K562 (cell line): ENCODE results near the gene DPEP1. TPM values are rescaled to one million over a fixed set of nuclear protein-coding genes. Genes with fewer than 3 reads are reported as not detected.

Experiments
- CHCHD3 ChIP-seq: fragments of 250-450 bp; sonication (Bioruptor Pico); IDR thresholded peaks from 2 replicates; pipeline ENCODE4 v2.1.2; 2022; ENCODE audit warnings: mild to moderate bottlenecking
- EGR1 ChIP-seq: fragments of 450-650 bp; conservative IDR thresholded peaks from 2 replicates; pipeline ENCODE4 v1.6.1; 2017; ENCODE audit warnings: mild to moderate bottlenecking
- ETS2 ChIP-seq: IDR thresholded peaks from 2 replicates; pipeline ENCODE4 v1.6.1; 2016; ENCODE audit warnings: borderline replicate concordance, missing genetic modification characterization, mild to moderate bottlenecking, moderate library complexity, missing compliant biosample characterization; ENCODE audit not compliant: poor library complexity, severe bottlenecking
- FOXJ3 ChIP-seq: sonication (generic); formaldehyde crosslinking; IDR thresholded peaks from 2 replicates; pipeline ENCODE4 v1.4.0; 2020; ENCODE audit warnings: mild to moderate bottlenecking, missing genetic modification reagents
- MAFK ChIP-seq: IDR thresholded peaks from 2 replicates; pipeline ENCODE4 v1.6.1; 2011; ENCODE audit warnings: low read length, improper control_type of control experiment
- MBD2 ChIP-seq: sonication (generic); IDR thresholded peaks from 2 replicates; pipeline ENCODE4 v1.6.1; 2016; ENCODE audit warnings: low read depth, borderline replicate concordance
- TARDBP ChIP-seq: fragments of 450-650 bp; IDR thresholded peaks from 2 replicates; pipeline ENCODE4 v1.6.1; 2016
- U2AF1 ChIP-seq: fragments of 200-400 bp; formaldehyde crosslinking; optimal IDR thresholded peaks from 2 replicates; pipeline ENCODE3; 2017; ENCODE audit warnings: mild to moderate bottlenecking, low read depth, low read length, moderate library complexity
- XRCC4 ChIP-seq: IDR thresholded peaks from one replicate; pipeline ENCODE4 v1.6.1; 2011; ENCODE audit not compliant: insufficient read depth, insufficient read length; ENCODE audit errors: extremely low read depth
- ZFP36 ChIP-seq: fragments of 150-350 bp; IDR thresholded peaks from 2 replicates; pipeline ENCODE4 v1.6.1; 2018; ENCODE audit warnings: low read length, low read depth; ENCODE audit not compliant: partially characterized antibody
- ZNF143 ChIP-seq: sonication (generic); formaldehyde crosslinking; IDR thresholded peaks from 2 replicates; pipeline ENCODE4 v1.9.0; 2022; ENCODE audit warnings: mild to moderate bottlenecking, missing genetic modification reagents
- ZNF77 ChIP-seq: fragments of 250-450 bp; sonication (Bioruptor Pico); IDR thresholded peaks from 2 replicates; pipeline ENCODE4 v1.5.0; 2020
- polyA plus RNA-seq, 8 experiments: library from polyadenylated mRNA; depleted of rRNA in 4 of 8; stranded (reverse) in 5 of 8; unstranded in 3 of 8; fragments of >200 nt; fragmentation: Nextera tagmentation in 2 of 8; fragmentation: Illumina TruSeq in 1 of 8; extraction: Ambion mirVana in 2 of 8; extraction: Trizol in 1 of 8; gene quantifications; 2 replicates each; pipeline versions ENCODE4 v1.2.1 to v1.2.3, GENCODE V29; 2011 to 2014; ENCODE audit warnings: inconsistent platforms in 1 of 8, missing spikeins in 1 of 8
- total RNA-seq, 7 experiments: library from RNA; depleted of rRNA in 6 of 7; stranded (reverse); fragments of >200 nt in 6 of 7; fragmentation: Illumina TruSeq in 2 of 7; extraction: Trizol in 2 of 7; gene quantifications; 2 replicates each; pipeline versions ENCODE4 v1.2.1 to v1.2.3, GENCODE V29; 2011 to 2021; ENCODE audit warnings: low replicate concordance in 1 of 7
- TF ChIP-seq, protein P1 (sequence below), 2 experiments: fragments of 450-650 bp; IDR thresholded peaks; 2 replicates each; pipeline ENCODE4 v1.6.1; 2018; ENCODE audit warnings: mild to moderate bottlenecking in 2 of 2, low read depth in 1 of 2; ENCODE audit not compliant: partially characterized antibody in 2 of 2
- TF ChIP-seq, protein P2 (sequence below), 2 experiments: fragments of 450-650 bp; formaldehyde crosslinking in 1 of 2; IDR thresholded peaks; 2 replicates each; pipeline versions ENCODE4 v1.4.0 to v1.6.1; 2014 to 2020; ENCODE audit warnings: mild to moderate bottlenecking in 2 of 2, borderline replicate concordance in 1 of 2, low read depth in 1 of 2
- TF ChIP-seq, protein P3 (sequence below): sonication (generic); formaldehyde crosslinking; IDR thresholded peaks from 2 replicates; pipeline ENCODE4 v1.8.1; 2023; ENCODE audit warnings: mild to moderate bottlenecking, missing genetic modification reagents

The DPEP1 gene
- total and polyA plus RNA-seq, 9 of the 15 experiments (the other 6 are each of a cell fraction or from before 2014, with no cell fraction given) = 0.14 to 0.31 (median 0.20) TPM; not detected in 6

DNA sequence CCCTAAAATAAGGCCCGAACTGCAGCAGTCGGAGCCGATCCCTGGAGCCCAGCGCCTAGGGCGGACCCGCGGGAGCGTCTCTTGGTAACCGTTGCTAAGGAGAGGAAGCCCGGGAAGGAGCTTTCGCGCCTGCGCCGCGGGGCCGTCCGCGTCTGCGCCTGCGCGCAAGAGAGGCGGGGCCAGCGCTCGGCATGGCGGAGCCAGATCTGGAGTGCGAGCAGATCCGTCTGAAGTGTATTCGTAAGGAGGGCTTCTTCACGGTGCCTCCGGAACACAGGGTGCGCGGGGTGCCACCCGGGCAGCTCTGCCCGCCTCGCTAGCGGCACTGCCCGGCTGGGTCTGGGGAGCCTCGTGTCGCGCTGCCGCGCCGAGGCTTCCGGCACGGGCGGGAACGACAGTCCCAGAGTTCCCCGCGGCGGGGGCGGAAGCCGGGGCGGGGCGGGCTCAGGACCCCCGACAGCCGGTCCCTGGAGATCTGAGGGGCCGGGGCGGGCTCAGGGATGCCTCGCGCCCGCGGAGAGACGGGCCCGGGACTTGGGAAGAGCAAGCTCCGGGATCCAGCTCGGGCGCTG lies 73.2 kb downstream of the DPEP1 start, which contains the start of gene CDK10 (continued):
- TF ChIP-seq ZNF143 (CRISPR knock-in tag) (peak; percentile 76), U2AF1 (no peak), ZFP36 (no peak), EGR1 (peak; percentile 74), ZNF77 (CRISPR knock-in tag) (no peak), MBD2 (peak; percentile 62; the same call in 1 of the 2 replicates), MAFK (no peak), XRCC4 (no peak), CHCHD3 (no peak), FOXJ3 (CRISPR knock-in tag) (no peak), TARDBP (no peak), ETS2 (tag) (no peak)
- TF ChIP-seq, protein P1, sequence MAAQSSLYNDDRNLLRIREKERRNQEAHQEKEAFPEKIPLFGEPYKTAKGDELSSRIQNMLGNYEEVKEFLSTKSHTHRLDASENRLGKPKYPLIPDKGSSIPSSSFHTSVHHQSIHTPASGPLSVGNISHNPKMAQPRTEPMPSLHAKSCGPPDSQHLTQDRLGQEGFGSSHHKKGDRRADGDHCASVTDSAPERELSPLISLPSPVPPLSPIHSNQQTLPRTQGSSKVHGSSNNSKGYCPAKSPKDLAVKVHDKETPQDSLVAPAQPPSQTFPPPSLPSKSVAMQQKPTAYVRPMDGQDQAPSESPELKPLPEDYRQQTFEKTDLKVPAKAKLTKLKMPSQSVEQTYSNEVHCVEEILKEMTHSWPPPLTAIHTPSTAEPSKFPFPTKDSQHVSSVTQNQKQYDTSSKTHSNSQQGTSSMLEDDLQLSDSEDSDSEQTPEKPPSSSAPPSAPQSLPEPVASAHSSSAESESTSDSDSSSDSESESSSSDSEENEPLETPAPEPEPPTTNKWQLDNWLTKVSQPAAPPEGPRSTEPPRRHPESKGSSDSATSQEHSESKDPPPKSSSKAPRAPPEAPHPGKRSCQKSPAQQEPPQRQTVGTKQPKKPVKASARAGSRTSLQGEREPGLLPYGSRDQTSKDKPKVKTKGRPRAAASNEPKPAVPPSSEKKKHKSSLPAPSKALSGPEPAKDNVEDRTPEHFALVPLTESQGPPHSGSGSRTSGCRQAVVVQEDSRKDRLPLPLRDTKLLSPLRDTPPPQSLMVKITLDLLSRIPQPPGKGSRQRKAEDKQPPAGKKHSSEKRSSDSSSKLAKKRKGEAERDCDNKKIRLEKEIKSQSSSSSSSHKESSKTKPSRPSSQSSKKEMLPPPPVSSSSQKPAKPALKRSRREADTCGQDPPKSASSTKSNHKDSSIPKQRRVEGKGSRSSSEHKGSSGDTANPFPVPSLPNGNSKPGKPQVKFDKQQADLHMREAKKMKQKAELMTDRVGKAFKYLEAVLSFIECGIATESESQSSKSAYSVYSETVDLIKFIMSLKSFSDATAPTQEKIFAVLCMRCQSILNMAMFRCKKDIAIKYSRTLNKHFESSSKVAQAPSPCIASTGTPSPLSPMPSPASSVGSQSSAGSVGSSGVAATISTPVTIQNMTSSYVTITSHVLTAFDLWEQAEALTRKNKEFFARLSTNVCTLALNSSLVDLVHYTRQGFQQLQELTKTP (IDR thresholded peaks at IDR 0.05; ENCODE audit: low read depth in 1 of 2, partially characterized antibody in 2 of 2) = no peak
- TF ChIP-seq, protein P2, sequence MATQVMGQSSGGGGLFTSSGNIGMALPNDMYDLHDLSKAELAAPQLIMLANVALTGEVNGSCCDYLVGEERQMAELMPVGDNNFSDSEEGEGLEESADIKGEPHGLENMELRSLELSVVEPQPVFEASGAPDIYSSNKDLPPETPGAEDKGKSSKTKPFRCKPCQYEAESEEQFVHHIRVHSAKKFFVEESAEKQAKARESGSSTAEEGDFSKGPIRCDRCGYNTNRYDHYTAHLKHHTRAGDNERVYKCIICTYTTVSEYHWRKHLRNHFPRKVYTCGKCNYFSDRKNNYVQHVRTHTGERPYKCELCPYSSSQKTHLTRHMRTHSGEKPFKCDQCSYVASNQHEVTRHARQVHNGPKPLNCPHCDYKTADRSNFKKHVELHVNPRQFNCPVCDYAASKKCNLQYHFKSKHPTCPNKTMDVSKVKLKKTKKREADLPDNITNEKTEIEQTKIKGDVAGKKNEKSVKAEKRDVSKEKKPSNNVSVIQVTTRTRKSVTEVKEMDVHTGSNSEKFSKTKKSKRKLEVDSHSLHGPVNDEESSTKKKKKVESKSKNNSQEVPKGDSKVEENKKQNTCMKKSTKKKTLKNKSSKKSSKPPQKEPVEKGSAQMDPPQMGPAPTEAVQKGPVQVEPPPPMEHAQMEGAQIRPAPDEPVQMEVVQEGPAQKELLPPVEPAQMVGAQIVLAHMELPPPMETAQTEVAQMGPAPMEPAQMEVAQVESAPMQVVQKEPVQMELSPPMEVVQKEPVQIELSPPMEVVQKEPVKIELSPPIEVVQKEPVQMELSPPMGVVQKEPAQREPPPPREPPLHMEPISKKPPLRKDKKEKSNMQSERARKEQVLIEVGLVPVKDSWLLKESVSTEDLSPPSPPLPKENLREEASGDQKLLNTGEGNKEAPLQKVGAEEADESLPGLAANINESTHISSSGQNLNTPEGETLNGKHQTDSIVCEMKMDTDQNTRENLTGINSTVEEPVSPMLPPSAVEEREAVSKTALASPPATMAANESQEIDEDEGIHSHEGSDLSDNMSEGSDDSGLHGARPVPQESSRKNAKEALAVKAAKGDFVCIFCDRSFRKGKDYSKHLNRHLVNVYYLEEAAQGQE (IDR thresholded peaks at IDR 0.05; ENCODE audit: borderline replicate concordance) = no peak
- TF ChIP-seq, protein P2 (CRISPR knock-in tag; IDR thresholded peaks at IDR 0.05; ENCODE audit: low read depth) = no peak
- TF ChIP-seq, protein P3, sequence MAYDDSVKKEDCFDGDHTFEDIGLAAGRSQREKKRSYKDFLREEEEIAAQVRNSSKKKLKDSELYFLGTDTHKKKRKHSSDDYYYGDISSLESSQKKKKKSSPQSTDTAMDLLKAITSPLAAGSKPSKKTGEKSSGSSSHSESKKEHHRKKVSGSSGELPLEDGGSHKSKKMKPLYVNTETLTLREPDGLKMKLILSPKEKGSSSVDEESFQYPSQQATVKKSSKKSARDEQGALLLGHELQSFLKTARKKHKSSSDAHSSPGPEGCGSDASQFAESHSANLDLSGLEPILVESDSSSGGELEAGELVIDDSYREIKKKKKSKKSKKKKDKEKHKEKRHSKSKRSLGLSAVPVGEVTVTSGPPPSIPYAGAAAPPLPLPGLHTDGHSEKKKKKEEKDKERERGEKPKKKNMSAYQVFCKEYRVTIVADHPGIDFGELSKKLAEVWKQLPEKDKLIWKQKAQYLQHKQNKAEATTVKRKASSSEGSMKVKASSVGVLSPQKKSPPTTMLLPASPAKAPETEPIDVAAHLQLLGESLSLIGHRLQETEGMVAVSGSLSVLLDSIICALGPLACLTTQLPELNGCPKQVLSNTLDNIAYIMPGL (CRISPR knock-in tag) = no peak
